Keratinocyte (primary cell): ENCODE measurements around the gene CXCL14. TPM values are rescaled to one million over a fixed set of nuclear protein-coding genes. Genes with fewer than 3 reads are reported as not detected.

Experiments used
- DNase-seq: peaks from one replicate; pipeline ENCODE4 v3.0.0-alpha.2; 2011; ENCODE audit warnings: low read depth, missing footprints, low spot score
- FAIRE-seq: peaks from 2 replicates; lab custom pipeline; 2011; peaks lifted over from hg19 to GRCh38; lab: Jason Lieb, UNC
- H2AFZ ChIP-seq: 2 replicates; pipeline ENCODE4 v1.6.0; 2012; ENCODE audit warnings: low read length, control low read depth, inconsistent platforms; ENCODE audit not compliant: control insufficient read depth
- H3K27ac ChIP-seq: 2 replicates; pipeline ENCODE4 v1.5.1; 2011; ENCODE audit warnings: low read length; ENCODE audit not compliant: control insufficient read depth, insufficient read depth
- H3K27me3 ChIP-seq: 3 replicates; pipeline ENCODE4 v1.6.0; 2011; ENCODE audit warnings: low read length; ENCODE audit not compliant: control insufficient read depth, insufficient read depth; ENCODE audit errors: extremely low read depth
- H3K36me3 ChIP-seq, 2 experiments: 2 replicates in 1 of 2; 3 replicates in 1 of 2; pipeline ENCODE4 v1.5.1; 2011; ENCODE audit warnings: low read length in 2 of 2, mild to moderate bottlenecking in 1 of 2; ENCODE audit not compliant: control insufficient read depth in 2 of 2, insufficient read depth in 2 of 2; ENCODE audit errors: extremely low read depth in 1 of 2
- H3K4me1 ChIP-seq: 3 replicates; pipeline ENCODE4 v1.5.1; 2011; ENCODE audit warnings: low read length; ENCODE audit not compliant: control insufficient read depth, insufficient read depth; ENCODE audit errors: extremely low read depth
- H3K4me2 ChIP-seq: 3 replicates; pipeline ENCODE4 v1.6.0; 2011; ENCODE audit warnings: low read depth, low read length; ENCODE audit not compliant: control insufficient read depth, insufficient read depth; ENCODE audit errors: extremely low read depth
- H3K4me3 ChIP-seq, 3 experiments: fragments of 200-600 bp in 1 of 3; sonication (generic) in 1 of 3; 2 replicates in 2 of 3; 3 replicates in 1 of 3; pipeline ENCODE4 v1.5.1; 2011 to 2016; ENCODE audit warnings: low read length in 3 of 3, mild to moderate bottlenecking in 3 of 3, control low read depth in 2 of 3, inconsistent platforms in 1 of 3, low read depth in 1 of 3, mixed read lengths in 1 of 3, mixed run types in 1 of 3, moderate library complexity in 1 of 3; ENCODE audit not compliant: control insufficient read depth in 2 of 3, insufficient read depth in 2 of 3; ENCODE audit errors: extremely low read depth in 1 of 3
- H3K79me2 ChIP-seq: 2 replicates; pipeline ENCODE4 v1.6.0; 2012; ENCODE audit warnings: low read length; ENCODE audit not compliant: control insufficient read depth, insufficient read depth
- H3K9ac ChIP-seq: 3 replicates; pipeline ENCODE4 v1.6.0; 2011; ENCODE audit warnings: low read length; ENCODE audit not compliant: control insufficient read depth, insufficient read depth; ENCODE audit errors: extremely low read depth
- H3K9me1 ChIP-seq: 3 replicates; pipeline ENCODE4 v1.6.0; 2011; ENCODE audit warnings: low read length; ENCODE audit not compliant: control insufficient read depth, insufficient read depth; ENCODE audit errors: extremely low read depth
- H3K9me3 ChIP-seq: 2 replicates; pipeline ENCODE4 v1.5.1; 2012; ENCODE audit warnings: low read depth, low read length; ENCODE audit not compliant: control insufficient read depth
- H4K20me1 ChIP-seq: 3 replicates; pipeline ENCODE4 v1.6.0; 2011; ENCODE audit warnings: low read length; ENCODE audit not compliant: control insufficient read depth, insufficient read depth; ENCODE audit errors: extremely low read depth
- CTCF ChIP-seq, 3 experiments: IDR thresholded peaks in 1 of 3; conservative IDR thresholded peaks in 1 of 3; optimal IDR thresholded peaks in 1 of 3; 2 replicates in 2 of 3; 3 replicates in 1 of 3; pipeline versions ENCODE3 to v1.5.1; 2011; ENCODE audit warnings: low read length in 3 of 3, mild to moderate bottlenecking in 3 of 3, moderate library complexity in 2 of 3, control low read depth in 1 of 3, inconsistent platforms in 1 of 3; ENCODE audit not compliant: insufficient read depth in 2 of 3; ENCODE audit errors: extremely low read depth in 1 of 3
- EZH2 ChIP-seq: IDR thresholded peaks from one replicate; pipeline ENCODE4 v1.6.1; 2012; ENCODE audit warnings: inconsistent platforms, mild to moderate bottlenecking, low read length, moderate library complexity
- dilution Hi-C: fragments of 300-500 bp; cut with MboI; formaldehyde crosslinking; loops from one replicate; pipeline ENCODE4 v1.7.0; 2020; ENCODE audit warnings: low sequenced_read_pairs; ENCODE audit not compliant: extremely low pct_ligation_motif_present
- polyA plus RNA-seq, 5 experiments: library from polyadenylated mRNA; depleted of rRNA in 3 of 5; stranded (reverse) in 3 of 5; stranded (forward) in 1 of 5; unstranded in 1 of 5; fragments of >200 nt; gene quantifications; 1 replicate in 1 of 5; 2 replicates in 3 of 5; 3 replicates in 1 of 5; pipeline versions ENCODE4 v1.2.1 to v1.2.3, GENCODE V29; 2011 to 2012; ENCODE audit warnings: missing spikeins in 2 of 5, low read depth in 1 of 5, low replicate concordance in 1 of 5

The CXCL14 gene
- polyA plus RNA-seq, 1 donor (not counting 4 experiments of a cell fraction or from before 2014, with no cell fraction given), result 124 TPM

- FAIRE-seq, result no peak
- Histone ChIP-seq H3K4me2 (no peak overlapping the region), H3K4me3 (no peak overlapping the region), H3K9me1 (no peaks in the 10 kb centered on the region), H3K9me3 (no peaks in the 10 kb centered on the region), H3K36me3 (no peaks in the 10 kb centered on the region), H4K20me1 (no peaks in the 10 kb centered on the region), H3K4me1 (peaks cover 5% of the 10 kb centered on the region), H3K79me2 (no peaks in the 10 kb centered on the region), H3K27me3 (peaks cover 72% of the 10 kb centered on the region), H3K27ac (no peak overlapping the region), H3K9ac (no peak overlapping the region), H2AFZ (no peak overlapping the region)
- no peak for TF ChIP-seq CTCF (optimal IDR thresholded peaks at IDR 0.05 in 1 of 3, IDR thresholded peaks at IDR 0.05 in 1 of 3, conservative IDR thresholded peaks at IDR 0.05 in 1 of 3; ENCODE audit: extremely low read depth in 1 of 3, insufficient read depth in 2 of 3, low read length in 3 of 3)
- no peak for TF ChIP-seq EZH2
- dilution Hi-C loops, result no loop called here
- no peak for DNase-seq
Observed at GRCh38 chr5:135538261-135538660, 40.5 kb downstream of the CXCL14 start.

- H4K20me1 ChIP-seq, result no peaks in the 10 kb centered on the region
- DNase-seq (no peak), FAIRE-seq (no peak)
- no peak for TF ChIP-seq CTCF (optimal IDR thresholded peaks at IDR 0.05 in 1 of 3, IDR thresholded peaks at IDR 0.05 in 1 of 3, conservative IDR thresholded peaks at IDR 0.05 in 1 of 3; ENCODE audit: extremely low read depth in 1 of 3, insufficient read depth in 2 of 3, low read length in 3 of 3)
- H3K79me2 ChIP-seq, result no peaks in the 10 kb centered on the region
- H3K9ac ChIP-seq, result no peak overlapping the region
- no peaks in the 10 kb centered on the region for H3K9me3 ChIP-seq
- no peaks in the 10 kb centered on the region for H3K9me1 ChIP-seq
- no peak overlapping the region for H3K27ac ChIP-seq
- peaks cover 70% of the 10 kb centered on the region for H3K27me3 ChIP-seq
- no peak overlapping the region for H2AFZ ChIP-seq
- no peak overlapping the region for H3K4me2 ChIP-seq
- H3K4me3 ChIP-seq, result no peak overlapping the region
- H3K4me1 ChIP-seq, result peaks cover 5% of the 10 kb centered on the region
- dilution Hi-C loops, result no loop called here
- H3K36me3 ChIP-seq, result no peaks in the 10 kb centered on the region
Observed at GRCh38 chr5:135537745-135538144, 41.0 kb downstream of the CXCL14 start.
